Measurements from ENCODE around the gene EGFL8. TPM values are rescaled to one million over a fixed set of nuclear protein-coding genes. Genes with fewer than 3 reads are reported as not detected.

Gene EGFL8
- total and polyA plus RNA-seq, 2 of the 8 experiments (the other 6 are each of a cell fraction or from before 2014, with no cell fraction given) = 5.0 to 9.2 TPM

DNA sequence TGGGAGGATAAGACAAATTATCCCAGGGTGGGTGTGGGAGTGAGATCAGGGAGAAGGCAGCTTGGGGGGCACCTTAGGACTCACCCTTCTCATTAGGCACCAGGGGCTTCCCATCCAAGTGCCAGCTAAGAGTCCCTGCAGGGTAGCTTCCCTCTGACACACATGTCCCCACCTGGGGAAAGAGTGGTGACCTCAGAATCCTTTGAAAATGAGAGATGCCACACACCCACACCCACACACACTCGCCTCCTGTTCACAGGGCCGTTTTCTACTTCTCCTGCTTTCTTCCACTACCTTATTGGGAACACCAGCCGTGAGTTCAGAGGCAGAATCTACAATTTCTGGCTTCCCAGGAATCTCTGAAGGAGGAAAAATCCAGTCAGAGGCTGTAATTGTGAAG, 18.6 kb downstream of the EGFL8 start (continued):
- no peak for TF ChIP-seq NANOG (IDR thresholded peaks at IDR 0.05; ENCODE audit: insufficient read depth, low read depth, low read length, poor library complexity, severe bottlenecking)

All from H1 (cell line).